SK-N-SH (cell line): ENCODE data around the gene SPATA31C2.
"Not testable (repeated sequence)": the region's sequence is repeated elsewhere in the genome, so short reads cannot be mapped to it uniquely, and the experiment has no call there.

ENCODE experiments used
- CTCF ChIP-seq: fragments of 200-600 bp; sonication (generic); IDR thresholded peaks from 2 replicates; pipeline ENCODE4 v1.6.1; 2017; ENCODE audit warnings: antibody characterized with exemption, mild to moderate bottlenecking, moderate library complexity
- EZH2phosphoT487 ChIP-seq: fragments of 200-600 bp; sonication (generic); IDR thresholded peaks from 2 replicates; pipeline ENCODE4 v1.6.1; 2017; ENCODE audit warnings: low read depth, mixed run types, mild to moderate bottlenecking, antibody characterized with exemption, moderate library complexity, borderline replicate concordance
- GABPA ChIP-seq: IDR thresholded peaks from 2 replicates; pipeline ENCODE4 v1.4.0; 2012; ENCODE audit warnings: low read depth, mild to moderate bottlenecking
- TEAD4 ChIP-seq: IDR thresholded peaks from 2 replicates; pipeline ENCODE4 v1.4.0; 2012; ENCODE audit warnings: mild to moderate bottlenecking, borderline replicate concordance; ENCODE audit not compliant: insufficient read depth

- TF ChIP-seq CTCF, TEAD4, GABPA, EZH2phosphoT487: not testable (repeated sequence)
Measured at GRCh38 chr9:88114283-88114967, 23.9 kb downstream of the SPATA31C2 start.
